ENCODE data around the gene CACNA1B. TPM values are rescaled to one million over a fixed set of nuclear protein-coding genes. Genes with fewer than 3 reads are reported as not detected.

CACNA1B gene
- total RNA-seq, 1 experiment from 2014 or later, result 7.8 TPM

GRCh38 chr9:137969685-137970084 is 92.1 kb downstream of the CACNA1B start:
- Mint-ChIP-seq H3K27ac (no peak overlapping the region; a peak in 1 of 7 replicates), H3K9me3 (no peaks in the 10 kb centered on the region; a peak in 1 of 5 replicates), H3K4me3 (no peak overlapping the region), H3K36me3 (ENCODE audit: insufficient read depth in 1 of 3, low read depth in 3 of 3) (peaks cover 1 to 12% (median 5%) of the 10 kb centered on the region in 3 experiments; a peak in 5 of 7 replicates), H3K27me3 (ENCODE audit: low read depth) (no peaks in the 10 kb centered on the region), H3K4me1 (no peaks in the 10 kb centered on the region)
- no peak for TF ChIP-seq CTCF (conservative IDR thresholded peaks at IDR 0.05)
- DNase-seq, result no peak
- H2BK15ac ChIP-seq (ENCODE audit: low read depth, low read length), result no peak overlapping the region
- H3K79me1 ChIP-seq (ENCODE audit: insufficient read depth, low read depth, low read length, poor library complexity, severe bottlenecking), result no peaks in the 10 kb centered on the region
- no peaks in the 10 kb centered on the region for H3K27me3 ChIP-seq (ENCODE audit: insufficient read depth, low read length)
- H3K14ac ChIP-seq (ENCODE audit: insufficient read depth, low read length), result no peak overlapping the region
- H4K5ac ChIP-seq (ENCODE audit: insufficient read length, low read depth, low read length), result no peak overlapping the region
- H2BK20ac ChIP-seq (ENCODE audit: low read depth, low read length, poor library complexity, severe bottlenecking), result no peak overlapping the region
- no peak overlapping the region for H2BK120ac ChIP-seq (ENCODE audit: low read depth, low read length, poor library complexity, severe bottlenecking)
- no peak overlapping the region for H3K23ac ChIP-seq (ENCODE audit: insufficient read length, low read depth, low read length)
- no peak overlapping the region for H3K9ac ChIP-seq (ENCODE audit: extremely low read depth, insufficient read length, low read length)
- no peak overlapping the region for H4K8ac ChIP-seq (replicated peaks; ENCODE audit: insufficient read length, low read depth, low read length)
- no peak overlapping the region for H3T11ph ChIP-seq (ENCODE audit: low read length)
- H3K56ac ChIP-seq (ENCODE audit: insufficient read length, low read depth, low read length), result no peak overlapping the region
- H4K91ac ChIP-seq (ENCODE audit: insufficient read length, low read depth, low read length), result no peak overlapping the region
- WGBS (ENCODE audit: extremely low coverage, insufficient read length, low lambda C conversion rate), result no CpG with 5 or more reads among the region's 3 CpGs
- no peaks in the 10 kb centered on the region for H3K9me3 ChIP-seq (ENCODE audit: control insufficient read depth, low read depth, low read length)
- H3K18ac ChIP-seq (ENCODE audit: insufficient read length, low read depth, low read length), result no peak overlapping the region
- no peak overlapping the region for H3K27ac ChIP-seq (ENCODE audit: insufficient read length, low read depth, low read length)
- no peaks in the 10 kb centered on the region for H3K4me1 ChIP-seq (ENCODE audit: insufficient read depth, low read length)
- no peak overlapping the region for H3K4ac ChIP-seq (ENCODE audit: low read depth, low read length)
- no peak overlapping the region for H2BK12ac ChIP-seq (ENCODE audit: insufficient read length, low read depth, low read length)
- no peak overlapping the region for H2AK5ac ChIP-seq (ENCODE audit: insufficient read length, low read length)
- no peak overlapping the region for H2AFZ ChIP-seq (ENCODE audit: low read length)
- H3K23me2 ChIP-seq (ENCODE audit: insufficient read length, low read depth, low read length, poor library complexity, severe bottlenecking), result no peaks in the 10 kb centered on the region
- no peak overlapping the region for H3K4me2 ChIP-seq (ENCODE audit: insufficient read depth, insufficient read length, low read length)
- no peaks in the 10 kb centered on the region for H4K20me1 ChIP-seq (ENCODE audit: control insufficient read depth, insufficient read depth, insufficient read length)
- no peaks in the 10 kb centered on the region for H3K79me2 ChIP-seq (ENCODE audit: insufficient read depth, low read length)
- H2BK5ac ChIP-seq (ENCODE audit: insufficient read length, low read length), result no peak overlapping the region
